Measurements from ENCODE around the gene MORN1. TPM values are rescaled to one million over a fixed set of nuclear protein-coding genes. Genes with fewer than 3 reads are reported as not detected.

Gene MORN1
- total and polyA plus RNA-seq, 2 of the 8 experiments (the other 6 are each of a cell fraction or from before 2014, with no cell fraction given) = 5.0 to 9.1 TPM

DNA sequence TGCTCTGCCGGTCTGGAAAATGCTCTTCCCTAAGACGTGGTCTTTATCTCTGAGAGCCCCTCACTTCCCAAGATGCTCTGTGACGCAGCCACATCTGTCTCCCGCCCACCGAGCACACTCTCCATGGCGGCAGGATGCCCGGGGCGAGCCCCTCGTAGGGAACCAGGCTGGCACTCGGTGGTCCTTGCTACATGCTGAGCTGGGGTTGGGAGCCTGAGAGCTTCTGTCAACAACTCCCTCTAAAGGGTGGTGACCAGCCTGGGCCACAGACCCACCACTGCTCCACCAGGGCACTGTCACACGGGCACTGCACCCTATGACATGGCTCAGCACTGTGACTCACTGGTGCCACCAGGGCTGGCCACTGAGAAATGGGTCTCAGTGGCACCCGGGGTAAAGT, 18.4 kb upstream of the MORN1 start (continued):
- TF ChIP-seq SP2 (IDR thresholded peaks at IDR 0.05; ENCODE audit: low read length) (no peak), SP1 (IDR thresholded peaks at IDR 0.05; ENCODE audit: low read depth, low read length) (no peak), TBP (IDR thresholded peaks at IDR 0.05; ENCODE audit: low read depth, low read length) (no peak), KDM1A (IDR thresholded peaks at IDR 0.05; ENCODE audit: borderline replicate concordance, low read length) (no peak), SAP30 (IDR thresholded peaks at IDR 0.05; ENCODE audit: insufficient read depth, insufficient replicate concordance, low read length) (no peak), SIX5 (IDR thresholded peaks at IDR 0.05; ENCODE audit: low read depth, low read length) (no peak), SIN3A (conservative IDR thresholded peaks at IDR 0.05 in 1 of 2, IDR thresholded peaks at IDR 0.05 in 1 of 2; ENCODE audit: low read depth in 1 of 2, low read length in 2 of 2) (no peak), POLR2A (IDR thresholded peaks at IDR 0.05; ENCODE audit: control extremely low read depth in 1 of 2, low read depth in 2 of 2, low read length in 2 of 2) (no peak)
- TF ChIP-seq, protein P1, sequence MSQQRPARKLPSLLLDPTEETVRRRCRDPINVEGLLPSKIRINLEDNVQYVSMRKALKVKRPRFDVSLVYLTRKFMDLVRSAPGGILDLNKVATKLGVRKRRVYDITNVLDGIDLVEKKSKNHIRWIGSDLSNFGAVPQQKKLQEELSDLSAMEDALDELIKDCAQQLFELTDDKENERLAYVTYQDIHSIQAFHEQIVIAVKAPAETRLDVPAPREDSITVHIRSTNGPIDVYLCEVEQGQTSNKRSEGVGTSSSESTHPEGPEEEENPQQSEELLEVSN (IDR thresholded peaks at IDR 0.05) = no peak
- TF ChIP-seq, protein P2, sequence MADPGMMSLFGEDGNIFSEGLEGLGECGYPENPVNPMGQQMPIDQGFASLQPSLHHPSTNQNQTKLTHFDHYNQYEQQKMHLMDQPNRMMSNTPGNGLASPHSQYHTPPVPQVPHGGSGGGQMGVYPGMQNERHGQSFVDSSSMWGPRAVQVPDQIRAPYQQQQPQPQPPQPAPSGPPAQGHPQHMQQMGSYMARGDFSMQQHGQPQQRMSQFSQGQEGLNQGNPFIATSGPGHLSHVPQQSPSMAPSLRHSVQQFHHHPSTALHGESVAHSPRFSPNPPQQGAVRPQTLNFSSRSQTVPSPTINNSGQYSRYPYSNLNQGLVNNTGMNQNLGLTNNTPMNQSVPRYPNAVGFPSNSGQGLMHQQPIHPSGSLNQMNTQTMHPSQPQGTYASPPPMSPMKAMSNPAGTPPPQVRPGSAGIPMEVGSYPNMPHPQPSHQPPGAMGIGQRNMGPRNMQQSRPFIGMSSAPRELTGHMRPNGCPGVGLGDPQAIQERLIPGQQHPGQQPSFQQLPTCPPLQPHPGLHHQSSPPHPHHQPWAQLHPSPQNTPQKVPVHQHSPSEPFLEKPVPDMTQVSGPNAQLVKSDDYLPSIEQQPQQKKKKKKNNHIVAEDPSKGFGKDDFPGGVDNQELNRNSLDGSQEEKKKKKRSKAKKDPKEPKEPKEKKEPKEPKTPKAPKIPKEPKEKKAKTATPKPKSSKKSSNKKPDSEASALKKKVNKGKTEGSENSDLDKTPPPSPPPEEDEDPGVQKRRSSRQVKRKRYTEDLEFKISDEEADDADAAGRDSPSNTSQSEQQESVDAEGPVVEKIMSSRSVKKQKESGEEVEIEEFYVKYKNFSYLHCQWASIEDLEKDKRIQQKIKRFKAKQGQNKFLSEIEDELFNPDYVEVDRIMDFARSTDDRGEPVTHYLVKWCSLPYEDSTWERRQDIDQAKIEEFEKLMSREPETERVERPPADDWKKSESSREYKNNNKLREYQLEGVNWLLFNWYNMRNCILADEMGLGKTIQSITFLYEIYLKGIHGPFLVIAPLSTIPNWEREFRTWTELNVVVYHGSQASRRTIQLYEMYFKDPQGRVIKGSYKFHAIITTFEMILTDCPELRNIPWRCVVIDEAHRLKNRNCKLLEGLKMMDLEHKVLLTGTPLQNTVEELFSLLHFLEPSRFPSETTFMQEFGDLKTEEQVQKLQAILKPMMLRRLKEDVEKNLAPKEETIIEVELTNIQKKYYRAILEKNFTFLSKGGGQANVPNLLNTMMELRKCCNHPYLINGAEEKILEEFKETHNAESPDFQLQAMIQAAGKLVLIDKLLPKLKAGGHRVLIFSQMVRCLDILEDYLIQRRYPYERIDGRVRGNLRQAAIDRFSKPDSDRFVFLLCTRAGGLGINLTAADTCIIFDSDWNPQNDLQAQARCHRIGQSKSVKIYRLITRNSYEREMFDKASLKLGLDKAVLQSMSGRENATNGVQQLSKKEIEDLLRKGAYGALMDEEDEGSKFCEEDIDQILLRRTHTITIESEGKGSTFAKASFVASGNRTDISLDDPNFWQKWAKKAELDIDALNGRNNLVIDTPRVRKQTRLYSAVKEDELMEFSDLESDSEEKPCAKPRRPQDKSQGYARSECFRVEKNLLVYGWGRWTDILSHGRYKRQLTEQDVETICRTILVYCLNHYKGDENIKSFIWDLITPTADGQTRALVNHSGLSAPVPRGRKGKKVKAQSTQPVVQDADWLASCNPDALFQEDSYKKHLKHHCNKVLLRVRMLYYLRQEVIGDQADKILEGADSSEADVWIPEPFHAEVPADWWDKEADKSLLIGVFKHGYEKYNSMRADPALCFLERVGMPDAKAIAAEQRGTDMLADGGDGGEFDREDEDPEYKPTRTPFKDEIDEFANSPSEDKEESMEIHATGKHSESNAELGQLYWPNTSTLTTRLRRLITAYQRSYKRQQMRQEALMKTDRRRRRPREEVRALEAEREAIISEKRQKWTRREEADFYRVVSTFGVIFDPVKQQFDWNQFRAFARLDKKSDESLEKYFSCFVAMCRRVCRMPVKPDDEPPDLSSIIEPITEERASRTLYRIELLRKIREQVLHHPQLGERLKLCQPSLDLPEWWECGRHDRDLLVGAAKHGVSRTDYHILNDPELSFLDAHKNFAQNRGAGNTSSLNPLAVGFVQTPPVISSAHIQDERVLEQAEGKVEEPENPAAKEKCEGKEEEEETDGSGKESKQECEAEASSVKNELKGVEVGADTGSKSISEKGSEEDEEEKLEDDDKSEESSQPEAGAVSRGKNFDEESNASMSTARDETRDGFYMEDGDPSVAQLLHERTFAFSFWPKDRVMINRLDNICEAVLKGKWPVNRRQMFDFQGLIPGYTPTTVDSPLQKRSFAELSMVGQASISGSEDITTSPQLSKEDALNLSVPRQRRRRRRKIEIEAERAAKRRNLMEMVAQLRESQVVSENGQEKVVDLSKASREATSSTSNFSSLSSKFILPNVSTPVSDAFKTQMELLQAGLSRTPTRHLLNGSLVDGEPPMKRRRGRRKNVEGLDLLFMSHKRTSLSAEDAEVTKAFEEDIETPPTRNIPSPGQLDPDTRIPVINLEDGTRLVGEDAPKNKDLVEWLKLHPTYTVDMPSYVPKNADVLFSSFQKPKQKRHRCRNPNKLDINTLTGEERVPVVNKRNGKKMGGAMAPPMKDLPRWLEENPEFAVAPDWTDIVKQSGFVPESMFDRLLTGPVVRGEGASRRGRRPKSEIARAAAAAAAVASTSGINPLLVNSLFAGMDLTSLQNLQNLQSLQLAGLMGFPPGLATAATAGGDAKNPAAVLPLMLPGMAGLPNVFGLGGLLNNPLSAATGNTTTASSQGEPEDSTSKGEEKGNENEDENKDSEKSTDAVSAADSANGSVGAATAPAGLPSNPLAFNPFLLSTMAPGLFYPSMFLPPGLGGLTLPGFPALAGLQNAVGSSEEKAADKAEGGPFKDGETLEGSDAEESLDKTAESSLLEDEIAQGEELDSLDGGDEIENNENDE (IDR thresholded peaks at IDR 0.05; ENCODE audit: insufficient replicate concordance, low read length) = no peak
- TF ChIP-seq, protein P3, sequence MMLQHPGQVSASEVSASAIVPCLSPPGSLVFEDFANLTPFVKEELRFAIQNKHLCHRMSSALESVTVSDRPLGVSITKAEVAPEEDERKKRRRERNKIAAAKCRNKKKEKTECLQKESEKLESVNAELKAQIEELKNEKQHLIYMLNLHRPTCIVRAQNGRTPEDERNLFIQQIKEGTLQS (IDR thresholded peaks at IDR 0.05; ENCODE audit: insufficient read depth, low read depth, low read length) = no peak

Data from H1 (cell line).